SHP77 (cell line): ENCODE measurements around the gene DIAPH2.

ENCODE experiments used
- DNase-seq, 2 experiments: peaks; one replicate each; lab custom pipeline; 2025; lab: John Stamatoyannopoulos, UW

DIAPH2 gene

GRCh38 chrX:97482666-97483300, 798.1 kb downstream of the DIAPH2 start:
- no peak for DNase-seq

- no peak for DNase-seq
Measured at GRCh38 chrX:97490656-97491055, 806.0 kb downstream of the DIAPH2 start.

GRCh38 chrX:97494756-97495372, 810.2 kb downstream of the DIAPH2 start:
- no peak for DNase-seq

GRCh38 chrX:97498093-97498492, 813.5 kb downstream of the DIAPH2 start:
- no peak for DNase-seq

- DNase-seq, result no peak
Measured at GRCh38 chrX:97504431-97504830, 819.8 kb downstream of the DIAPH2 start.

- no peak for DNase-seq
Measured at GRCh38 chrX:97517763-97518162, 833.1 kb downstream of the DIAPH2 start.

- DNase-seq, result no peak
Measured at GRCh38 chrX:97522307-97522706, 837.7 kb downstream of the DIAPH2 start.

- DNase-seq, result no peak
Measured at GRCh38 chrX:97524340-97524739, 839.7 kb downstream of the DIAPH2 start.

GRCh38 chrX:97524997-97525396, 840.4 kb downstream of the DIAPH2 start:
- DNase-seq, result no peak

GRCh38 chrX:97525981-97526380, 841.3 kb downstream of the DIAPH2 start:
- DNase-seq, result no peak

GRCh38 chrX:97527725-97528124, 843.1 kb downstream of the DIAPH2 start:
- no peak for DNase-seq

- DNase-seq, result no peak
Measured at GRCh38 chrX:97529536-97530200, 845.0 kb downstream of the DIAPH2 start.

- no peak for DNase-seq
Measured at GRCh38 chrX:97531825-97532224, 847.2 kb downstream of the DIAPH2 start.

- no peak for DNase-seq
Measured at GRCh38 chrX:97538745-97539144, 854.1 kb downstream of the DIAPH2 start.

- no peak for DNase-seq
Measured at GRCh38 chrX:97539970-97540519, 855.4 kb downstream of the DIAPH2 start.

- no peak for DNase-seq
Measured at GRCh38 chrX:97547877-97548578, 863.4 kb downstream of the DIAPH2 start.

GRCh38 chrX:97551821-97552220, 867.2 kb downstream of the DIAPH2 start:
- DNase-seq, result no peak

GRCh38 chrX:97553833-97554232, 869.2 kb downstream of the DIAPH2 start:
- DNase-seq, result no peak

GRCh38 chrX:97556359-97556758, 871.7 kb downstream of the DIAPH2 start:
- DNase-seq, result no peak

- no peak for DNase-seq
Measured at GRCh38 chrX:97563531-97564133, 879.0 kb downstream of the DIAPH2 start.

GRCh38 chrX:97564496-97564895, 879.9 kb downstream of the DIAPH2 start:
- DNase-seq, result no peak

- DNase-seq, result no peak
Measured at GRCh38 chrX:97587171-97587570, 902.5 kb downstream of the DIAPH2 start.
